Skeletal muscle satellite cell (primary cell): ENCODE data around the gene ITGB6.
"Not testable (repeated sequence)": the region's sequence is repeated elsewhere in the genome, so short reads cannot be mapped to it uniquely, and the experiment has no call there.

Source experiments
- H3K27me3 ChIP-seq: 2 replicates; pipeline ENCODE4 v1.7.0; 2013; ENCODE audit warnings: low read length; ENCODE audit not compliant: control insufficient read depth, insufficient read depth
- H3K36me3 ChIP-seq: 2 replicates; pipeline ENCODE4 v1.7.0; 2013; ENCODE audit warnings: mild to moderate bottlenecking, control low read depth, low read length; ENCODE audit not compliant: insufficient read depth
- H3K4me1 ChIP-seq: 2 replicates; pipeline ENCODE4 v1.7.0; 2013; ENCODE audit warnings: low read length; ENCODE audit not compliant: control insufficient read depth, insufficient read depth
- H3K4me2 ChIP-seq: 2 replicates; pipeline ENCODE4 v1.7.0; 2013; ENCODE audit warnings: mild to moderate bottlenecking, low read length
- H3K4me3 ChIP-seq: 2 replicates; pipeline ENCODE4 v1.7.0; 2013; ENCODE audit warnings: low read length
- H3K9ac ChIP-seq: 2 replicates; pipeline ENCODE4 v1.7.0; 2013; ENCODE audit warnings: mild to moderate bottlenecking, low read depth, low read length, moderate library complexity
- H3K9me3 ChIP-seq: replicated peaks from 2 replicates; pipeline ENCODE4 v1.7.0; 2013; ENCODE audit warnings: mild to moderate bottlenecking, control low read depth, low read length

ITGB6 gene

GRCh38 chr2:160126315-160126714 is 73.8 kb downstream of the ITGB6 start:
- Histone ChIP-seq H3K9me3 (no peaks in the 10 kb centered on the region), H3K4me2 (no peak overlapping the region), H3K4me1 (peaks cover 3% of the 10 kb centered on the region), H3K36me3 (no peaks in the 10 kb centered on the region), H3K9ac (no peak overlapping the region), H3K4me3 (no peak overlapping the region), H3K27me3 (no peaks in the 10 kb centered on the region)

DNA sequence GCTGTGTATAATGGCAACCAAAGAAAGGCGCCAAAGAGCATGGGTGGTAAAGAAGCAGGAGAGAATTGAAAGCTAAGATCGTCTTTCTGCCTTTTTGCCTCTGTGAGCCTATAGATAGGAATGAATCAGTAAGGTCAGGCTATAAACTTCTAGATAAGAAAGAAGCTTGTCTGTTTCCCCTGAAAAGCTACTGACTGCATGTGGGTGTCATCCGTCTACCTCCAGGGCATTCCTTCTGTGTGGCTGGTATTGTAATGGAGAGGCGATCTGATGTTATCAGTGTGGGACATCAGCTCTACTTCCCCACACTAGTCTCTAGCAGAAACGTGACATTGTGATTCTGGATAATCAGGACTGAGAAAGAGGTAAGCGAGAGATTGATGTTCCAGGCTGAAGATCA is 74.2 kb downstream of the ITGB6 start:
- Histone ChIP-seq H3K4me1 (peaks cover 3% of the 10 kb centered on the region), H3K9ac (no peak overlapping the region), H3K27me3 (no peaks in the 10 kb centered on the region), H3K36me3 (no peaks in the 10 kb centered on the region), H3K9me3 (no peaks in the 10 kb centered on the region), H3K4me2 (no peak overlapping the region), H3K4me3 (no peak overlapping the region)

DNA sequence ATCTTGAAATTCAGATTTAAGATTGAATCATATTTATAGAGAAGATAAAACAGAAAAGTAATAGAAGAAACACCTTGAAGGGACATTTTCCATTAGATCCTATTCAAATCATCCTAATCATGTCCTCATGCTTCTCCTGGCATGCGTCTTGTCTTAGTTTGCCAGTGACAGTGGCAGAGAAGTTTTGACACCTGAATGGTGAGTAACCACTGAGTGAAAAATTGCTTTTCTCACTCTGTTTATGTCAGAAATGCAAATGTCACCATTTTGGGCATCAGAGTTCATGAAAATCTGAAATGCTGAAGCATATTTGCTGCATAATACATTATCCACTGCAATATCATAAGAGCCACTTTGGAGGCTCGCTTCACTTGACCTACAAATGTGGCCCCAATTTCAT is 74.7 kb downstream of the ITGB6 start:
- peaks cover 3% of the 10 kb centered on the region for H3K4me1 ChIP-seq
- no peak overlapping the region for H3K4me3 ChIP-seq
- no peaks in the 10 kb centered on the region for H3K27me3 ChIP-seq
- no peaks in the 10 kb centered on the region for H3K36me3 ChIP-seq
- H3K9me3 ChIP-seq: no peaks in the 10 kb centered on the region
- no peak overlapping the region for H3K4me2 ChIP-seq
- no peak overlapping the region for H3K9ac ChIP-seq

- no peak overlapping the region for H3K4me3 ChIP-seq
- H3K9ac ChIP-seq: no peak overlapping the region
- H3K9me3 ChIP-seq: no peaks in the 10 kb centered on the region
- H3K4me2 ChIP-seq: no peak overlapping the region
- H3K4me1 ChIP-seq: peaks cover 3% of the 10 kb centered on the region
- no peaks in the 10 kb centered on the region for H3K27me3 ChIP-seq
- no peaks in the 10 kb centered on the region for H3K36me3 ChIP-seq
Measured at GRCh38 chr2:160124571-160124970, 75.5 kb downstream of the ITGB6 start.

GRCh38 chr2:160114721-160115120 is 85.4 kb downstream of the ITGB6 start:
- H3K4me1 ChIP-seq, H3K4me3 ChIP-seq, H3K27me3 ChIP-seq, H3K9ac ChIP-seq, H3K9me3 ChIP-seq, H3K36me3 ChIP-seq, H3K4me2 ChIP-seq: not testable (repeated sequence)

DNA sequence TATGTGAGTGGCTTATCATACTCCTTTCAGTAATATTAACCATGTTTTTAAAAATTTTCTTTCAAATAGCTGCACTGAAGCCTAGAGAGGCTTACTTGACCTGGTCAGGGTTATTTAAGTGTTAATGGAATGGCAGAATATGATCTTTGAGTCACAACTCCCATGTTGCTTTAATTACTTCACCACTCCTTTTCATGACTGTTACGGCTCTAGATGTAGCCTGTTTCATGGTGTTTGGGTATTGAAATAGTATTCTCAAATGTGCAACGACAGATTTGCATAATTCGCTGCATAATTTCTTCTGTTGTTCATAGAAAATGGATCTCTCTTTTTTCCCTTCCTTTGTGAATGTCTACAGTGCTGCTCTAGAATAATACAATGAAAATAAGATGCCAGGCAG is 86.1 kb downstream of the ITGB6 start:
- Histone ChIP-seq H3K4me2 (no peak overlapping the region), H3K9me3 (no peaks in the 10 kb centered on the region), H3K4me1 (peaks cover 10% of the 10 kb centered on the region), H3K4me3 (no peak overlapping the region), H3K36me3 (no peaks in the 10 kb centered on the region), H3K27me3 (no peaks in the 10 kb centered on the region), H3K9ac (no peak overlapping the region)

DNA sequence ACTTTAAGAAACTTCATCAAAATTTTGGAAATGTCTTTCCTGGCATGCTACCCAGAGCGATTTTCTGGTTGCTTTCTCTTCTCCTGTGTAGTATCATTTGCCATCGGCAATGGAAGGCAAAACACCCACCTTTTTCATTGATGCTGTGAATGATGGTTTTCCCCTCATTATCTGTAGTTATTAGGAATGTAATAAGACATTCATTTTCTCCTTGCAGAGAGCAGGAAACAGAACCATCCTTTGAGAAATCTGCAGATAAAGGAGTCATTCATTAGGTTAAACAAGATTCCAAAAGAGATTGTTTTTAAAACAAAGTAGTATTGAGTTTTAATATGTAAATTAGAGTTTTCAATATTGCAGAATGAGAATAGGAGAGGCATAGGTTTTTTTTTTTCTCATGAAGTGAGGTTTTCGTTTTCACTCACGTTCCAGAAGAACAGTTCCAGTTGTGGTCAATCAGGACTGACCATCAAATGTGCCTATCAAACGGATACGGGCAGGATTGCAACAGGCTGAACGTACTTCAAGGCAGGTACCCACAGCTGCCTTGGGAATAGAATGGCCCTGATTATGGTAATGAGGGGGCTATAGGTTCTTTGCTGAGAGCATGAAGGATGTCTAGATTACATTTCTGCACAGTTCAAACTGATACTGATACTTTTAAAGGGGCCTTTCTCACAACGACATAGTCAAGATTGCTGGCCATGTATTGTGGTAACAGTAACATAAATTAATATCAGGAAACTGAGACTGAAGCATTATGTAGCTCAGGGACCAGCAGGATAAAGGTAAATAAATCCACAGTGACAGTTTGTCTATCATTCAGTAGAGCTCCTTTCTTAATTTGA is 87.9 kb downstream of the ITGB6 start:
- H3K4me1 ChIP-seq: peaks cover 10% of the 10 kb centered on the region
- H3K4me3 ChIP-seq: no peak overlapping the region
- no peak overlapping the region for H3K4me2 ChIP-seq
- H3K27me3 ChIP-seq: no peaks in the 10 kb centered on the region
- H3K36me3 ChIP-seq: no peaks in the 10 kb centered on the region
- no peaks in the 10 kb centered on the region for H3K9me3 ChIP-seq
- H3K9ac ChIP-seq: no peak overlapping the region

GRCh38 chr2:160110674-160111239 is 89.3 kb downstream of the ITGB6 start:
- H3K4me1 ChIP-seq: peaks cover 10% of the 10 kb centered on the region
- H3K36me3 ChIP-seq: no peaks in the 10 kb centered on the region
- no peak overlapping the region for H3K4me2 ChIP-seq
- peak overlapping the region; percentile 39 for H3K9ac ChIP-seq
- H3K27me3 ChIP-seq: no peaks in the 10 kb centered on the region
- no peak overlapping the region for H3K4me3 ChIP-seq
- H3K9me3 ChIP-seq: no peaks in the 10 kb centered on the region

DNA sequence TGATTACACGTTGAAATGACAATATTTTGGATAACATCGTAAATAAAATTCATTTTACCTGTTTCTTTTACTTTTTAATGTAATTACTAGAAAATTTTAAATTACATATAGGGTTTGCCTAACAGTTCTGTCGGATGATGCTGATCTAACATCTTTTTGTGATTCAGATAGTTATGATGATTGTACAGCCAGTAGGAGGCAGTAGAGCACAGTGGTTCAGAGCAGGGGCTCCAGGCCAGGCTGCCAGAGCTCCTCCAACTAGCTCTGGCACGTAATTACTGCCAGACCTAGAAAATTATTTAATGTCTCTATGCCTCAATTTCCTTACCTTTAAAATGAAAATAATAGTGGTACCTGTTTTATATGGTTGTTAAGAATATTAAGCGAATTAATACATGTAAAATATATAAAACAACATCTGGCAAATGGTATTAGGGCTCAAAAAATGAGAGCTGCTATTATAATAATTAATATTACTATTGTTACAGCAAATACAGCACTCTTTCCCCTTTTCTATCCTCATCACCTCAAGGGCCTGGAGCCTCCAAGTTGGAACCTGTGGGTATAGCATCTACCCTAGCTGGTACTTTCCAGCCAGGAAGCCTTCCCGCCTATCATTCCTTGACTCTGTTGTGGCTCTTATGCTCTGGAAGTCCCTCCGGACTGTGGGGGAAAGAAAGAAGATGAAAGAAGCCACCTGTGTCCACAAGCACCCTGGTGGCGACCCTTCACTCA is 90.0 kb downstream of the ITGB6 start:
- no peaks in the 10 kb centered on the region for H3K27me3 ChIP-seq
- no peak overlapping the region for H3K4me2 ChIP-seq
- H3K4me3 ChIP-seq: no peak overlapping the region
- H3K9ac ChIP-seq: peak overlapping the region; percentile 39
- no peaks in the 10 kb centered on the region for H3K9me3 ChIP-seq
- peaks cover 10% of the 10 kb centered on the region for H3K4me1 ChIP-seq
- H3K36me3 ChIP-seq: no peaks in the 10 kb centered on the region

- peaks cover 10% of the 10 kb centered on the region for H3K4me1 ChIP-seq
- no peaks in the 10 kb centered on the region for H3K36me3 ChIP-seq
- H3K27me3 ChIP-seq: no peaks in the 10 kb centered on the region
- H3K4me3 ChIP-seq: no peak overlapping the region
- H3K9me3 ChIP-seq: no peaks in the 10 kb centered on the region
- H3K4me2 ChIP-seq: no peak overlapping the region
- no peak overlapping the region for H3K9ac ChIP-seq
Measured at GRCh38 chr2:160109243-160109642, 90.8 kb downstream of the ITGB6 start.

DNA sequence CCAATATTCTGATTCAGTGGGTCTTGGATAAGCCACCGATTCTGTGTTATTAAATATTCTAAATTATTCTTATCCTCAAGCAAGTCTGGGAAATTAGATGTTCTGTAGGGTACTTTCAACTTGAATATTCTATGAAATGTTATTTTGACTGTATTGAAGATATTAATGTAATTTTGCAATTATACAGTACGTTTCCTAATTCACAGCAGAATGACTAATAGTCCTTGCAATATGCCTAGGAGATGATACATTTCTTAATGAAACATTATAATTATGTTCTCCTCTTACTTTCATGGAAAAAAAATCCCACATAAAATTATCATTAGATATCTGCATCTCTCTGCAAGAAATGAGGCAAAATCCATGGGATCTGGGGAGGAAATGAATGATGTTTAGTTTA is 91.4 kb downstream of the ITGB6 start:
- Histone ChIP-seq H3K4me2 (no peak overlapping the region), H3K27me3 (no peaks in the 10 kb centered on the region), H3K36me3 (no peaks in the 10 kb centered on the region), H3K4me3 (no peak overlapping the region), H3K9me3 (no peaks in the 10 kb centered on the region), H3K9ac (no peak overlapping the region), H3K4me1 (peaks cover 10% of the 10 kb centered on the region)
